NCI-H345 (cell line): Measurements from ENCODE around the gene RAB15.

ENCODE experiments used
- DNase-seq: peaks from one replicate; lab custom pipeline; 2025; lab: John Stamatoyannopoulos, UW

The RAB15 gene

GRCh38 chr14:64990296-64990695 is 18.2 kb upstream of the RAB15 start:
- DNase-seq: no peak

- no peak for DNase-seq
Observed at GRCh38 chr14:64987438-64987767, 15.3 kb upstream of the RAB15 start.

- peak; percentile 97 for DNase-seq
Observed at GRCh38 chr14:64986648-64987437, 14.7 kb upstream of the RAB15 start, which contains the start of gene FNTB. TSS of gene FNTB (plus strand) at chr14:64986895. CDS start at chr14:64986954, 59 bp downstream.

- peak; percentile 38 for DNase-seq
Observed at GRCh38 chr14:64983439-64984310, 11.5 kb upstream of the RAB15 start.

- no peak for DNase-seq
Observed at GRCh38 chr14:64979336-64980074, 7.4 kb upstream of the RAB15 start.

GRCh38 chr14:64974563-64974962 is 2.4 kb upstream of the RAB15 start:
- DNase-seq: no peak

GRCh38 chr14:64973826-64974225 is 1.7 kb upstream of the RAB15 start:
- no peak for DNase-seq

GRCh38 chr14:64973026-64973442 is 898 bp upstream of the RAB15 start:
- no peak for DNase-seq

GRCh38 chr14:64971491-64971942 is 619 bp downstream of the RAB15 start:
- DNase-seq: no peak

GRCh38 chr14:64970776-64971477 is 1.2 kb downstream of the RAB15 start:
- DNase-seq: no peak

- DNase-seq: no peak
Observed at GRCh38 chr14:64970041-64970440, 2.1 kb downstream of the RAB15 start.

- no peak for DNase-seq
Observed at GRCh38 chr14:64968651-64969050, 3.5 kb downstream of the RAB15 start.

- DNase-seq: no peak
Observed at GRCh38 chr14:64968167-64968566, 4.0 kb downstream of the RAB15 start.

GRCh38 chr14:64966976-64967375 is 5.2 kb downstream of the RAB15 start:
- DNase-seq: no peak

GRCh38 chr14:64965356-64966000 is 6.7 kb downstream of the RAB15 start:
- no peak for DNase-seq

GRCh38 chr14:64963611-64964010 is 8.5 kb downstream of the RAB15 start:
- no peak for DNase-seq

- no peak for DNase-seq
Observed at GRCh38 chr14:64960762-64961276, 11.3 kb downstream of the RAB15 start.

GRCh38 chr14:64958743-64959142 is 13.4 kb downstream of the RAB15 start:
- DNase-seq: no peak

- DNase-seq: no peak
Observed at GRCh38 chr14:64958201-64958600, 13.9 kb downstream of the RAB15 start.

GRCh38 chr14:64956697-64957406 is 15.3 kb downstream of the RAB15 start:
- no peak for DNase-seq
